Muscle layer of colon (tissue), 2 donors: ENCODE measurements around the gene PIAS2.
"Not testable (repeated sequence)": the region's sequence is repeated elsewhere in the genome, so short reads cannot be mapped to it uniquely, and the experiment has no call there.

Source experiments
- H3K27ac ChIP-seq: one replicate; pipeline ENCODE4 v1.7.0; 2013; ENCODE audit warnings: low read depth, mild to moderate bottlenecking, low read length, moderate library complexity
- H3K27me3 ChIP-seq, 2 donors: one replicate each; pipeline ENCODE4 v1.7.0; 2013; ENCODE audit warnings: low read length in 2 of 2, mild to moderate bottlenecking in 2 of 2; ENCODE audit not compliant: insufficient read depth in 2 of 2, control insufficient read depth in 1 of 2
- H3K36me3 ChIP-seq: one replicate; pipeline ENCODE4 v1.7.0; 2013; ENCODE audit warnings: mild to moderate bottlenecking, low read length; ENCODE audit not compliant: insufficient read depth
- H3K4me1 ChIP-seq: one replicate; pipeline ENCODE4 v1.7.0; 2013; ENCODE audit warnings: mild to moderate bottlenecking, low read length; ENCODE audit not compliant: insufficient read depth
- H3K4me3 ChIP-seq, 2 donors: one replicate each; pipeline ENCODE4 v1.7.0; 2013; ENCODE audit warnings: low read length in 2 of 2, low read depth in 1 of 2, mild to moderate bottlenecking in 1 of 2, moderate library complexity in 1 of 2
- H3K9ac ChIP-seq: one replicate; pipeline ENCODE4 v1.7.0; 2013; ENCODE audit warnings: low read length
- H3K9me3 ChIP-seq: one replicate; pipeline ENCODE4 v1.7.0; 2013; ENCODE audit warnings: mild to moderate bottlenecking, low read length
- donor health status: abdominal sarcoma.
- donor health status: Adenocarcinoma of cecum.

PIAS2 gene

DNA sequence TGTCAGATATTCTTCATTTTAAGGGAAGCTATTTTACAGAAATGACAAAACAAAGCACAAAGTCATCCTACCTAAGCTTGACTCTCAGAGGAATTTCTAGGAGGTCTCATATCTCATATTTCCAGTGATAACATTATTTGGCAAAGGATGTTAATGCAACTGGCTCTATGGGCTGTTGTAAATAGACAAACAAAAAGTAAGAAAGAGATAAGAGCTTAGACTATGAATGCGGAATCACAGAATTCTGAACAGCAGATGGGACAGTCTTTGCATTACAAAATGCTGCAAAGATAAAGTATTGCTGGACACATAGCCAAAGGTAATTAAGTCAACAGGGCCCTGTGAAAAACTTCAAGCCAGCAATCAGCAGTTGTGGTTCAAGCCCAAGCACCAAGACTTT, 23.9 kb downstream of the PIAS2 start:
- H3K27me3 ChIP-seq = no peaks in the 10 kb centered on the region
- H3K9ac ChIP-seq = no peak overlapping the region
- H3K27ac ChIP-seq = no peak overlapping the region
- H3K9me3 ChIP-seq = peaks cover 5% of the 10 kb centered on the region
- peaks cover 16% of the 10 kb centered on the region for H3K36me3 ChIP-seq
- no peaks in the 10 kb centered on the region for H3K4me1 ChIP-seq
- H3K4me3 ChIP-seq = no peak overlapping the region

DNA sequence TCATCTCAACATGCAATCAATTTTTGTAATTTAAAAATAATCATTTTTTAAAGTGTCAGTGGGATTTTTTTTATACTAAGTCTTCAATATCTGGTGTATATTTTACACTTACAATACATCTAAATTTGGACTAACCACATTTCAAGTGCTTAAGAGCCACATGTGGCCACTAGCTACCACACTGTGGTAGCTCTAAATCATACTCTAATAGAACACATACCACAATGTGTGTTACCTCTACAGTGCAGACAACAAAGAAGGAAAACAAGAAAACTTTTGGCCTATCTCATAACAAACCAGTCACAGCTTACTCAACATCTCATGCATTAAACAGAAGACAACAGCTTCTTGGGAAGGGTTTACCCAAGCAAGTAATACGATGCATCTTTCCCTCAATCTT, 24.5 kb downstream of the PIAS2 start:
- peaks cover 5% of the 10 kb centered on the region for H3K9me3 ChIP-seq
- H3K27ac ChIP-seq = no peak overlapping the region
- no peak overlapping the region for H3K9ac ChIP-seq
- no peak overlapping the region for H3K4me3 ChIP-seq
- no peaks in the 10 kb centered on the region for H3K4me1 ChIP-seq
- H3K36me3 ChIP-seq = peaks cover 17% of the 10 kb centered on the region
- H3K27me3 ChIP-seq = no peaks in the 10 kb centered on the region

DNA sequence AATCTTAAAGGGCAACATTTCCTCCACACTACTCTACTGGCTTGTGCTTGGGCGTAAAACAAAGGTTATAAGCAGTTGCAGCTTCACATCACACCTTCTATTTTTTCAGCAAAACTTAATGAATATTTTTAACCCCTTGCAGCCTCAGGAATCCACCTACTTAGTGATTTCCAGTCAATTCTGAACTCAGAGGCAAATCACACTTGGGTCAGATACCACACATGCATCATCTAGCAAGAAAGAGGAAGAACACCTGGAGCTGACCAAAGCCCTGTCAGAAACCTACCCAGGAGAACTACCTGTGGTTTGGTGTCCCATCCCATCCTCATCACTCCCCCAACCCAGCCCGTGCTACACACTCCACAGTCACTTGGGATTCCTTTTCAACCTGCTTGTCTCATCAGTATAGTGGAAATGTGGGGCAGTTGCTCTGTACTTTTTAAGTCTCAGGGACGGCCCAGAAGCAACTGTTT, 25.5 kb downstream of the PIAS2 start:
- Histone ChIP-seq H3K36me3 (peaks cover 17% of the 10 kb centered on the region), H3K4me1 (no peaks in the 10 kb centered on the region), H3K27me3 (no peaks in the 10 kb centered on the region), H3K4me3 (no peak overlapping the region), H3K9ac (no peak overlapping the region), H3K9me3 (peaks cover 5% of the 10 kb centered on the region), H3K27ac (no peak overlapping the region)

DNA sequence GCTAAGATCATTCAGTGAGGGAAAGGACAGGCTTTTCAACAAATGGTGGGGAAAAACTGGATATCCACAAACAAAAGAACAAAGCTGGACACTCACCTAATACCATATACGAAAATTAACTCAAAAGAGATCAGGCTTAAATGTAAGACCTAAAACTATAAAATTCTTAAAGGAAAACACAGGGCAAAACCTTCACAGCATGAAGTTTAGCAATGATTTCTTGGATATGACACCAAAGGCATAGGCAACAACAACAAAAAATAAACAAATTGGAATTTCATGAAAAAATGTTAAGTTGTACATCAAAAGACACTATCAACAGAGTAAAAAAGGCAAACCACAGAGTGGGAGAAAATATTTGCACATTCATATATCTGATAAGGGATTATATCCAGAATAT, 28.3 kb downstream of the PIAS2 start:
- H3K9me3 ChIP-seq = peaks cover 5% of the 10 kb centered on the region
- no peaks in the 10 kb centered on the region for H3K4me1 ChIP-seq
- no peak overlapping the region for H3K27ac ChIP-seq
- no peak overlapping the region for H3K4me3 ChIP-seq
- no peaks in the 10 kb centered on the region for H3K27me3 ChIP-seq
- peaks cover 17% of the 10 kb centered on the region for H3K36me3 ChIP-seq
- H3K9ac ChIP-seq = no peak overlapping the region

DNA sequence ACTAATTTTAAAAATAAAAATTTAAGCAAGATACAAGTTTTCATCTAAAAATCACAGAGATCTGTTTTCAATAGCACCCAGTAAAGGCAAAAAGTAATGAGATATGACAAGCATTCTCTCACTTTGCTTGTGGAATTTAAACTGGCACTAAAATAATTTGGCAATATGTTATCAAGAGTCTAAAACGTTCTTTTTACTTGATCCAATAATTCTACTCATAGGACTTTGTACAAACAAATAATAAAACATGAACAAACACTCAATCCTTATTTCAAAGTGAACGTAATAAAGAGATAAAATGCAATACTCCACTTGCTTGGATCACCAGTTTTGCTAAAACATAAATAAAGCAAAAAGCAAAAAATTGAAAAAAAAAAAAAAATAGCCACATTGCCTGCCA, 30.4 kb downstream of the PIAS2 start:
- H3K27me3 ChIP-seq = no peaks in the 10 kb centered on the region
- no peak overlapping the region for H3K4me3 ChIP-seq
- H3K36me3 ChIP-seq = peaks cover 17% of the 10 kb centered on the region
- H3K9me3 ChIP-seq = peaks cover 5% of the 10 kb centered on the region
- no peaks in the 10 kb centered on the region for H3K4me1 ChIP-seq
- no peak overlapping the region for H3K9ac ChIP-seq
- H3K27ac ChIP-seq = no peak overlapping the region

DNA sequence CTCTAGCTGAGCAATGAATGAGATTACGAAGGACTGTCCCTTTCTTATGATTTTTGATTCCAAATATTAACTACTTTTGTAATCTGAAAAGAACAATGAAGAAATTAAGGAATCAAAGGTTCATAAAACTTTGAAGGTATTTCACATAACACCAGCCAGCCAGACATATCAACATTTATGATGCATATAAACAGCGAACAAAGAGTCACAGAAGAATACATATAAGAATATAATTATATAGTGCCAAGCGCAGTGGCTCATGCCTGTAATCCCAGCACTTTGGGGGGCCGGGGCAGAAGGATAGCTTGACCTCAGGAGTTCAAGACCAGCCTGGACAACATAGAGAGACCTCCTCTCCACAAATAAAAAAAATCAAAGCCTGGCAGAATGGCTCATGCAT, 34.1 kb downstream of the PIAS2 start:
- Histone ChIP-seq H3K27ac (no peak overlapping the region), H3K27me3 (no peaks in the 10 kb centered on the region), H3K4me3 (no peak overlapping the region), H3K9ac (no peak overlapping the region), H3K4me1 (no peaks in the 10 kb centered on the region), H3K9me3 (no peaks in the 10 kb centered on the region), H3K36me3 (no peaks in the 10 kb centered on the region)

DNA sequence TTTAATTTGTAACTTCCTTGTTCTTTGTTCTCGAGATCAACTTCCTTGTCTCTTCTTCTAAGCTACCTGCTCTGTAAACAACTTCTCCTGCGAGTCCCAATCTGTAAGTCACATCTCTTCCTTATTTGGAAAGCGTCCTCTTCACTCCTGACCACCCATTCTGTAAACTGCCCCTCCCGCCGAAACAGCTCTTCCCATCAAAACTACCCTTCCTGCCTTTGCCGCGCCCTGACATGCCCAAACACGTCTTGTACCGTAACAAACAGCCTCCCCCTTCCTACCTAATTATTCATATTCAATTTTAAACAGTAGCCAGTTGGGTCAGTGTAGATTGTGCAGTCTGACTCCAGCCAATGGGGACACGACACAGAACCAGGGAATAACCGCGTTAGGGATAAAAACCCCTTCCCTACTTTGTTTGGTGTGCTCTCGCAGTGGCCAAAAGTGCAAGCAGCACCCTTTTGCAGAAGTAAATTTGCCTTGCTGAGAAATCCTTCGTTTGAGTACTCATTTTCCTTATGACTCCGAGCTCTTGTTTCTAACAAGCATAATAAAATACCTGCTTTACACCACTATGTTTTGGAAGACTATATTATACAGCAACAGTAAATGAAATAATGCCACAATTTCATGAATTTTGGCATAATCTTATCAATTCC, 39.8 kb downstream of the PIAS2 start:
- no peaks in the 10 kb centered on the region for H3K9me3 ChIP-seq
- H3K27me3 ChIP-seq = no peaks in the 10 kb centered on the region
- H3K4me3 ChIP-seq = no peak overlapping the region
- H3K27ac ChIP-seq = no peak overlapping the region
- H3K36me3 ChIP-seq = no peaks in the 10 kb centered on the region
- H3K4me1 ChIP-seq = no peaks in the 10 kb centered on the region
- H3K9ac ChIP-seq = no peak overlapping the region

DNA sequence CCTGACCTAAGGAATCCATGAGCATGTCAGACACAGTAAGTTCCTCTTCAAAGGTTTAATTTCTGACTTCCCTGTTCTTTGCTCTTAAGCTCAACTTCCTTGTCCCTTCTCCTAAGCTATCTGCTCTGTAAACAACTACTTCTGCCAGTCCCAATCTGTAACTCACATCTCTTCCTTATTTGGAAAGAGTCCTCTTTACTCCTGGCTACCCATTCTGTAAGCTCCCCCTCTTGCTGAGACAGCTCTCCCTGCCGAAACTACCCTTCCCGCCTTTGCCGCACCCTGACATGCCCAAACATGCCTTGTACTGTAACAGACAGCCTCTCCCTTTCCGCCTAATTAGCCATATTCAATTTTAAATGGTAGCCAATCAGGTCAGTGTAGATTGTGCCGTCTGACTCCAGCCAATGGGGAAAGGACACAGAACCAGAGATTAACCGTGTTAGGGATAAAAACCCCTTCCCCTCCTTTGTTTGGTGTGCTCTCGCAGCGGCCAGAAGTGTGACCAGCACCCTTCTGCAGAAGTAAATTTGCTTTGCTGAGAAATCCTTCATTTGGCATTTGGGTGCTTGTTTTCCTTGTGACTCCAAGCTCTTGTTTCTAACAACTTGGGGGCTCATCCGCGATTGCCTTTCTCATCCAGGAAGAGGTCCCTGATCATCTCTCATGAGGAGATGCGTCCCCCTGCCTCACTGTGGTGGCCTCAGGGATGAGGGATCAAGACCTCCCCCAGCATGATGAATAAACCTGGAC, 49.0 kb downstream of the PIAS2 start:
- no peak overlapping the region for H3K9ac ChIP-seq
- peaks cover 4% of the 10 kb centered on the region for H3K36me3 ChIP-seq
- H3K27ac ChIP-seq = no peak overlapping the region
- no peaks in the 10 kb centered on the region for H3K27me3 ChIP-seq
- no peaks in the 10 kb centered on the region for H3K4me1 ChIP-seq
- H3K9me3 ChIP-seq = peaks cover 13% of the 10 kb centered on the region
- no peak overlapping the region for H3K4me3 ChIP-seq

DNA sequence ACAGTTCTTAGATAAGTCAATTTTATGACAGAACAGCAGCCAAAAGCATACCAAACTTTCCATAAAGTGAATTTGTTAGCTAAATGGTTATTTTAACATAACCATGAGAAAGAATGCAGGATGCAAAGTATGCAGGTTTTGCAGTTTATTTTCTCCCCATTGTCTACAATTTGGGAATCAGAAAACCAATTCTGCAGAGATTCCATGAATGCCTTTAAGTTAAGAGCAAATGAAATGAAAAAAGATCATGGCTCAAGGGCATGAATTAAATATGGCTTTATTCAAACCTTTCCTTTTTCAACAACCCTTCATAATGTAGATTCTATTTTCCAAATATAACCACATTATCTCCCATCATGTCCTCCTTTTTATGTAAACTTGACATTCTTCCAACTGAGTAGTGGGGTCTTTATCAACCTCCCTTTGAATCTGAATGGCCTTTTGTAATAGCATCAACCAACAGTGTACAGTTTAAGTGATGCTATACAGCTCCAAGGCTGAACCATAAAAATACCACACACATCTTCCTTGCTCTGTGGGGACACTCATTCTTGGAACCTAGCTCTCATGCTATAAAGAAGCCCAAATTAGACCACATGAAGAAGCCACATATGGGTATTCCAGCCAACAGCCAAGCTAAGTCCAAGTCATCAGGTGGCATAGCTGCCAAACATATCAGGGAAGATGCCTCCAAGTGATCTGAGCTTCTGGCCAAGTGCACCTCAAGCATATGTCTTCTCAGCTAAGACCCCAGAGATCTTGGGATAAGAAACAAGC, 49.8 kb downstream of the PIAS2 start:
- H3K4me3 ChIP-seq = no peak overlapping the region
- H3K9ac ChIP-seq = no peak overlapping the region
- H3K27ac ChIP-seq = no peak overlapping the region
- H3K36me3 ChIP-seq = peaks cover 4% of the 10 kb centered on the region
- H3K27me3 ChIP-seq = no peaks in the 10 kb centered on the region
- peaks cover 13% of the 10 kb centered on the region for H3K9me3 ChIP-seq
- no peaks in the 10 kb centered on the region for H3K4me1 ChIP-seq

DNA sequence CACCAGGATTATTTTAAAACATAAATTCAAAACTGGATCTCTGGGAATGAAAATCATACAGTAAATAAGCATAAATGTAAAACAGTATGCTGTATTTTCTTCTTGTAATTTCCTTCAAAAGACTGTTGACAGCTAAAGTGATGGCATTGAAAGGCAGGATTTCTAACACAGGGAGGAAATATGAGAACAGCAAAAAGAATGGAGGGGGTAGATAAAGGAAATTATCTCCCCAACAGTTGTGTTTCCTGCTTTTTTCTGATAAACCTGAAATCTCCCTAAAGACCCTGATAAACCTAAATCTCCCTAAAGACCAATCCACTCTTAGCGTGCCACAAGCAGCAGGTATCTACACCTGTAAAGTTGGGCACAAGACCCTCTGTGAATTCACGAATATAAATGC, 50.8 kb downstream of the PIAS2 start:
- no peak overlapping the region for H3K4me3 ChIP-seq
- peaks cover 4% of the 10 kb centered on the region for H3K36me3 ChIP-seq
- no peak overlapping the region for H3K27ac ChIP-seq
- no peaks in the 10 kb centered on the region for H3K4me1 ChIP-seq
- H3K9me3 ChIP-seq = peaks cover 13% of the 10 kb centered on the region
- no peak overlapping the region for H3K9ac ChIP-seq
- H3K27me3 ChIP-seq = no peaks in the 10 kb centered on the region

DNA sequence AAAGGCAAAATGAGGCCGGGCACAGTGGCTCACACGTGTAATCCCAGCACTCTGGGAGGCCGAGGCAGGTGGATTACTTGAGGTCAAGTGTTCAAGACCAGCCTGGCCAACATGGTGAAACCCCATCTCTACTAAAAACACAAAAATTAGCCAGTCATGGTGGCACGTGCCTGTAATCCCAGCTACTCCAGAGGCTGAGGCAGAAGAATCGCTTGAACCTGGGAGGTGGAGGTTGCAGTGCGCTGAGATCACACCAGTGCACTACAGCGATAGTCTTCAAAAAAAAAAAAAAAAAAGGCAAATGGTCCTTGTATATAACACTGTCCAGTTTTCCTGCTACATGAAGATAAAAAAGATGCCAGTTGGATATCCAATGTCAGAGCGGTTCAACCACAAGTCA, 52.1 kb downstream of the PIAS2 start:
- not testable (repeated sequence) for H3K4me1 ChIP-seq, H3K27me3 ChIP-seq, H3K36me3 ChIP-seq, H3K27ac ChIP-seq, H3K4me3 ChIP-seq, H3K9ac ChIP-seq
- H3K9me3 ChIP-seq = peaks cover 13% of the 10 kb centered on the region
